ENCODE data around the gene MTG1.
"Not testable (repeated sequence)": the region's sequence is repeated elsewhere in the genome, so short reads cannot be mapped to it uniquely, and the experiment has no call there.

MTG1 gene

DNA sequence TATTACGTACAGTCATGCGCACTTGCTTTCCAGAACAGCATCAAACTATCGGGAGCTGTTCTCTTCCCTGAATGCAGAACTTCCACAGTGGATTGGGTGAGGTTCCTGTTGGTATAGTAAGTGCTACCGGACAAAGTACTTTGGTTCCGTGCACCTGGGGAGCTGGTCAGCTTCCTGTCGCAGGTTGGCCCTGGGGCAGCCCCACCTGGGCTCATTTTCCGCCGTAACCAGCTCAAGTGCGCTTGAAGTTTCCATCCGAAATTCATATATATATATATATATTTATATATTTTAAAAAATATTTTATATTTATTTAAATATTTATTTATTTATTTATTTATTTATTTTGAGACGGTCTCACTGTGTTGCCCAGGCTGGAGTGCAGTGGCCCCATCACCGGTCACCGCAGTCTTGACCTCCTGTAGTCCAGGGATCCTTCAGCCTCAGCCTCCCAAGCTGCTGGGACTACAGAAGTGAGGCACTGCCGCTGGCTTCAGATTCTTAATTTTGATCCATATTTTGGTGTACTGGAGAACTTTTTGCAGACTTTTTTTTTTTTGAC, 66.3 kb downstream of the MTG1 start:
- in situ Hi-C loops (cut with MboI; ENCODE audit: low sequenced_read_pairs) = no loop called here

DNA sequence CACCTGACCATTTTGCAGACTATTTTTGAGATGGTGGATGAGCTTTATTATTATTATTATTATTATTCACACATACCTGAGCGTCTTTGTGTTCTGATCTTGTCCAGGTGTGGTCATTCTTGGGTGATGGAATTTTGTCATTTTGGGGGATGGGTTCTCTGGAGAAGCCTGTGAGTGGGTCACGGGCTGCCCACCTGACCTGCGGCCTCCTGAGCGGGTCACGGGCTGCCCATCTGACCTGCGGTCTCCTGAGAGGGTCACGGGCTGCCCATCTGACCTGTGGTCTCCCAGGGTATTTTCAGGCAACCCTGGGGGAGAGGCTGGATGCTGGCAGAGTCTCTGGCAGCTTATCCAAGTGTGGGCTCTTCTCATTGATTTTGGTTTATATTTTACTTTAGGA, 67.1 kb downstream of the MTG1 start:
- in situ Hi-C loops (cut with MboI; ENCODE audit: low sequenced_read_pairs) = no loop called here

DNA sequence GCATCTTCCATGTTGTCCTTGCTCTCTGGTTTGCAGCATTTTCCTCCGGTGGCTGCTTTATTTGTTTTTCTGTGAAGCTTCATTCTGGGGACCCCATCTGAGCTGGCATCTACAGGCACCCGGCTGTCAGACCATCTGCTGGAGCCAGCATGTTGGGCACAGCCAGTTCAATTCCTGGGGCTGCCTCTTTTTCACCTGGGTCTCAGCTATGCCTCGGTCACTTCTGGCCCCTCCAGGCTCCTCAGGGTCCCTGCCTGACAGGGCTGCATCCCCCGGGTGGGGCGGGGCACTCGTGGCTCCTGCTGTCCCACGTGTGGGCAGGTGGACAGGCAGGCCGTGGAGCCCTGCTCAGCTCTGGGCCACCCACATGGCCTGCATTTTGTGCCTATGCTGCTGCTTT, 67.9 kb downstream of the MTG1 start:
- in situ Hi-C loops (cut with MboI; ENCODE audit: low sequenced_read_pairs) = no loop called here

DNA sequence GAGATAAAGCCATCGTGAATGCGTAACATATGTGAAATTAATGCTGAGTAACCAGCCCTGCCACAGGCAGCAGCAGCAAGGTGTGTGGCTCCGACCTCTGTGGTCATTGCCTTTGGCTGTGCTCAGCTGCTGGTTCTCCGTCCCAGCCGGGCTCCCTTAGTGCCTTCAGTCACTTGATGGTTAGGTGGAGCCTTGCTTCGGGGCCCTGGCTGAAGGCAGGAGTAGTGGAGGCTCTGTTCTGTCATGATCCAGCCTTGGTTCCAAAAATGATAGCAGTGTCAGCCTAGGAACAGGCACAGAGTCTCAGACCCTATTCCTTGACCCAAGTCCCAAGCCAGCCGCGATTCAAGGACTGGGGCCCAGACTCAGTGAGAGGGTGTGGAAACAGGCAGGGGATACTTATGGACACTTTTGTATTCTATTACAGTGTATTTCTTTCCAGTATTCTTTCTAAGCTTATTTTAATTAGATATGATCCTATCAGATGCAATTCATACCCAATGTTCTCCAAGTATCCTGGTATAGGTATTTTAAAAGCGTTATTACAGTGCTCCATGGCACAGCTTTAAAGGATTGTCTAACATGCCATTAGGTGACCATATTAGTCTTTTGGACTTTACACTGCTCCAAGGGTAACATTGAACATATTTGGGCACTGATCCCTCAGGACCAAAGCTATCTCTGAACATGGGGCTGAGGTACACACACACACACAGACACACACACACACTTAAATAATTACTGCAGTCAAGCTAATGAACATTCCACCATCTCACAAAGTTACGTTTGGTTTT, 68.8 kb downstream of the MTG1 start:
- in situ Hi-C loops (cut with MboI; ENCODE audit: low sequenced_read_pairs) = no loop called here

DNA sequence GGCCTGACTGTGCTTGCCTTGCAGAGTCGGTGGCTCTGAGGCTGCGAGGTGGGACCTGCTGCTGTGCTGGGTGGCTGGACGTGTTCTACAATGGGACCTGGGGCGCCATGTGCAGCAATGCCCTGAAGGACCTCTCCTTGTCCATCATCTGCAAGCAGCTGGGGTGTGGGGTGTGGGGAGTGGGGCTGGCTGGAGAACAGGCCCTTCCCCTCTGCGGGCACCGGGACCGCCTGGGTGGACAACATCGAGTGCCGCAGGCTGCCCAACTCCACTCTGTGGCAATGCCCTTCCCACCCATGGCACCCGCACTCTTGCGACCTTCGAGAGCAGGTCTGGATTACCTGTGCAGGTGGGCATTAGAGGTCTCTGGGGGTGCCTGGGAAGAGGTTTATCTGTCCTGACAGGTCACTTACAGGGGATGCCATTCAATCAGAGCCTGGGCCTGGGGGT, 70.7 kb downstream of the MTG1 start:
- in situ Hi-C loops (cut with MboI; ENCODE audit: low sequenced_read_pairs) = no loop called here

DNA sequence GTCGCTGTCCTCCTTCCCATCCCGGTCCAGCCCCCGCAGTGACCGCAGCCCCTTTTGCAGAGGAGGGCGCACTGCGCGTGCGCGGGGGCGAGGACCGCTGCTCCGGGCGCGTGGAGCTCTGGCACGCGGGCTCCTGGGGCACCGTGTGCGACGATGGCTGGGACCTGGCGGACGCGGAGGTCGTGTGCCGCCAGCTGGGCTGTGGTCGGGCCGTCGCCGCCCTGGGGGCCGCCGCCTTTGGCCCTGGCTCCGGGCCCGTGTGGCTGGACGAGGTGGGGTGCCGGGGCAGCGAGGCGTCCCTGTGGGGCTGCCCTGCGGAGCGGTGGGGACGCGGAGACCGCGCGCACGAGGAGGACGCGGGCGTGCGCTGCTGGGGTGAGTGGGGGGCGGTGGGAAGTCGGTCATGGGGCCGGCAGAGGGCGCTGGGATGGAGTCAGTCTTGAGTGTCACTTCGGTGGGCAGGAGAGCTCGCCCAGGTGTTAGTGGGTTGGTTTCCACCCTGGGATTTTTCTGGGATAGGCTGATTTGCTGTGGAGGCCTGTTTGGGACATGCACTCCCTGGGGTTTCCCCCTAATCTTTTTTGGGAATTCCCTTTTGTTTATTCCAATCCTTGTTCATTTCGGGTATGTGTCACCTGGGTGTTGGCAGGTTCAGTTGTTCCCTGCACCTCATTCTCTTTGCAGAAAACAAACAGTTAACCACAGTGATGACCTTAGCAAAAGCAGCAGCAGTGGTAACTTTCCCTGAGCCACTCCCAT, 71.4 kb downstream of the MTG1 start:
- in situ Hi-C loops (cut with MboI; ENCODE audit: low sequenced_read_pairs) = no loop called here

DNA sequence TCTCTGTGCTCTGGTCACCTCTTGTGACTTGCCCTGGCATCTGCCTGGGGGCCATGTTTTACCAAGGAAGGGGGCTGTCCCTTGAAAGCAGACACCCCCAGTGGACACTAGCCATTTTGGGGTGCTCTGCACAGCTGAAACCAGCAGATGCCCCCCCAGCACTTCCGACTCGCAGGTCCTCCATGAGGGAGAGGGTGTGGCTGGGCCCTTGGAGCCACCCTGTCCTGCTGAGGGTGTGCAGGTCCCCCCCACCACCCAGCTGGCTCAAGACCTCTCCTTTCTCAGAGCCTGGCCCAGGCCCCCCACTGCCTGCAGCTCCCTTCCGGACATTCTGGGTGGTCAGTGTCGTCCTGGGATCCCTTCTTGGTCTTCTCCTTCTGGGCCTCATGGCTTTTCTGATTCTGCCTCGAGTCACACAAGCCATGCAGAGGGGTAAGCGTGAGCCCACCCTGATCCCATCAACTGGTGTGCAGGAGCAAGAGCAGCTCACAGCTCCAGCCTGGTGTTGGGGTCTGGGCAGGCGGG, 72.1 kb downstream of the MTG1 start:
- in situ Hi-C loops (cut with MboI; ENCODE audit: low sequenced_read_pairs) = no loop called here

DNA sequence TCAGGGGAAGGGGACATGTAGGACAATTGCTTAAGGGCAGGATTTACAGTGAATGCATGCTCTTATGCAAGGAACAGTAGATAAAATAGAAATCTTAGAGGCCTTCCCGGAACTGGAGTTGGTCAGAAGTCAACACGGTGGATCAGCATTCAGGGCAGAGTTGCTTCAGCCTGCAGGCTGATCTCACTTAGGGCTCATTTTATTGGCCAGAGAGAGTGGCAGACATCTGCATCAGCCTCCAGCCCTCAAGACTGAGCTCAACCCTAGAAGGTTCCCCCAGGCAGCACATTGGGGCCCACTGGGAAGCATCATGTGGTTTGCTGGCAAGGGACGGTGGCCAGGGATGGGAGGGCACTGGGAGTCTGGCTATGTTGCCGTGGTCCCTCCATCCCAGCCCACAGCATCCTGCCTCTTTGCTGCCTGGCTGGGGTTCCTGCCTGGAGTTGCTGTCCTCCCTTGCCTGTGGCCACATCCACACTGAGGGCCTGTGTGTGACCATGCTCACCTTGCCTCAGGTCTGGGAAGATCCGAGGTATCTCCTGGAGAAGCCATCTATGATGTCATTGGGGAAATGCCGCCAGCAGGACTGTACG, 72.8 kb downstream of the MTG1 start:
- in situ Hi-C loops (cut with MboI; ENCODE audit: low sequenced_read_pairs) = no loop called here

DNA sequence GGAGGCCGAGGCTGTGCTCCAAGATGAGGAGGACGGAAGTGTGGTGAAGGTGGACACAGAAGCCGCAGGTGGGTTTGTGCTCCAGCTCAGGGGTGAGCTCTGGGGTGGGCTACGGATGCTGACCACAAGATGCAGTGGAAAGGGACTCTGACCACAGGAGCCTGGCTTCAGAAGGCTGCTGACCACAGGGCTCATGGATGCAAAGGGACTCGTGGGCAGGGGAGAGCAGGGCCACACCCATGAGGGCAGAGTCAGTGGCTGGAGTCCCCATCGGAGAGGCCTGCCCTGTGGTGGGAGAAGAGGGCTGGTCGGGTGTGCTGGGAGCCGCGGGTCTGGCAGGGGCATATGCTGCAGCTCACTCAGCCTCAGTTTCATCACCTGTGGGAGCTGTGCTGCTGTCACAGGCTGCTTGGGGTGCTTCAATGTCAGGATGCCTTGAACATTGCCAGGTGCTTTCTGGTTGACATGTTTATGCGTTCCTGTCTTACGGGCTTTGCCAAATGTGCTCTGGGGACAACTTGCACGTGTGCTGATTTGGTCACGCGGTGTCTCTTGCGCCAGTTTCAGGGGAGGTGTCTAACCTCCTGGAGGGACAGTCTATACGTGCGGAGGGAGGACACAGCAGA, 73.4 kb downstream of the MTG1 start:
- in situ Hi-C loops (cut with MboI; ENCODE audit: low sequenced_read_pairs) = no loop called here

DNA sequence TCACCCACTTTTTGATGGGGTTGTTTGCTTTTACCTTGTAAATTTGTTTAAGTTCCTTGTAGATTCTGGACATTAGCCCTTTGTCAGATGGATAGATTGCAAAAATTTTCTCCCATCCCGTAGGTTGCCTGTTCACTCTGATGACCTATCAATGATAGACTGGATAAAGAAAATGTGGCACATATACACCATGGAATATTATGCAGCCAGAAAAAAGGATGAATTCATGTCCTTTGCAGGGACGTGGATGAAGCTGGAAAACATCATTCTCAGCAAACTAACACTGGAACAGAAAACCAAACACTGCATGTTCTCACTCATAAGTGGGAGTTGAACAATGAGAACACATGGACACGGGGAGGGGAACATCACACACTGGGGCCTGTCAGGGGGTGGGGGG, 75.2 kb downstream of the MTG1 start:
- in situ Hi-C loops (cut with MboI; ENCODE audit: low sequenced_read_pairs) = not testable (repeated sequence)

DNA sequence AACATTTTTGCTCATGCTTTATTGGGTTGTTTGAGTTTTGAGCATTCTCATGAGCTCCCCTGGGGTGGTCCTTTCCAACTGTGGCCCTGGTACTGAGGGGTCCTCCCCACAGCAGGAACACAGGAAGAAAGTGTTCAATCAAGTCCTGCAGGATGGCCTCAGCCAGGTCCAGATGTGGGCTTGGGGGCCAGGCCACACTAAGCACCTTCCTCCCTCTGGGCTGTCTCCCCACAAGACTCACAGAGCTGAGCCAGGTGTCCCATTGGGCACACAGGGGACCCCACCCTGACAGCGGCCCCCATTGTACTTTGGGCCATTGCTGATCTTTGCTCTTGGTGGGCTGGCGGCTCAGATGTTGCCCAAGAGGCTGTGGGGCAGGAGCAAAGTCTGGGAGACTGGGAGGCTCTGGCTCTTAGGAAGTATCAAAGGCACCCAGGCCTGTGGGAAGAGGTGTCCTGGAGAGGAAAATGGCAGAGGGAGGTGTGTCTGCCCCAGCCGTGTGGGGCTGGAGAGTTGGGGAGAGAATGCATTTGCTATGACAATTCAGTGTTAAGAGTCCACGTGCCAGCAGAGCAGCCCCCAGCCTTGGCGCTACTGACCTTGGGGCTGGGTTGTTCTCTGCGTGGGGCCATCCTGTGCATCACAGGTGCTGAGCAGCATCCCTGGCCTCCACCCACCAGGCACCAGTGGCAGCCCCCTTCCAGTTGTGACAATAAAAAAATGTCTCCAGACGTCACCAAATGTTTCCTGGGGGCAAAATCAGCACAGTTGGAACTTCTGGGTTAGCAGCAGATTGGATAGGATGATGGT, 77.5 kb downstream of the MTG1 start:
- in situ Hi-C loops (cut with MboI; ENCODE audit: low sequenced_read_pairs) = no loop called here
